CD4-positive, alpha-beta T cell (primary cell): ENCODE measurements around the gene AIFM3. TPM values are rescaled to one million over a fixed set of nuclear protein-coding genes. Genes with fewer than 3 reads are reported as not detected.

Experiments
- ATAC-seq: fragments of 200-7000 bp; cut with Tn5 transposase; one replicate; pipeline ENCODE4 v1.10.0; 2022; ENCODE audit warnings: mild to moderate bottlenecking; ENCODE audit not compliant: poor library complexity
- CTCF ChIA-PET: fragments of 350-600 bp; sonication (Branson Sonifier 250); formaldehyde crosslinking; loops from one replicate; lab custom pipeline; 2021; ENCODE audit warnings: antibody characterized with exemption, inconsistent platforms; lab: Charles Lee
- POLR2A ChIA-PET: fragments of 350-600 bp; sonication (Branson Sonifier 250); formaldehyde crosslinking; loops from one replicate; lab custom pipeline; 2021; ENCODE audit warnings: antibody characterized with exemption, inconsistent platforms; lab: Charles Lee
- DNase-seq, 14 experiments: peaks; one replicate each; pipeline ENCODE4 v3.0.0-alpha.2; 2013 to 2020; ENCODE audit warnings: mixed read lengths in 2 of 14
- H3K27ac ChIP-seq, 2 donors: one replicate each; pipeline versions ENCODE4 v1.5.1 to v1.7.0; 2013; ENCODE audit warnings: low read length in 2 of 2, low read depth in 1 of 2, mild to moderate bottlenecking in 1 of 2
- H3K27me3 ChIP-seq, 2 experiments: 1 replicate in 1 of 2; 2 replicates in 1 of 2; pipeline versions ENCODE4 v1.6.1 to v1.7.0; 2013; ENCODE audit warnings: low read length in 2 of 2, control low read depth in 1 of 2, mild to moderate bottlenecking in 1 of 2, moderate library complexity in 1 of 2; ENCODE audit not compliant: insufficient read depth in 2 of 2, control insufficient read depth in 1 of 2
- H3K36me3 ChIP-seq: one replicate; pipeline ENCODE4 v1.6.1; 2013; ENCODE audit warnings: low read length, control low read depth; ENCODE audit not compliant: insufficient read depth
- H3K4me1 ChIP-seq: one replicate; pipeline ENCODE4 v1.6.1; 2013; ENCODE audit warnings: low read length, control low read depth; ENCODE audit not compliant: insufficient read depth
- H3K4me3 ChIP-seq: one replicate; pipeline ENCODE4 v1.5.1; 2013; ENCODE audit warnings: mild to moderate bottlenecking, low read length, moderate library complexity
- H3K9me3 ChIP-seq, 2 experiments: 1 replicate in 1 of 2; 2 replicates in 1 of 2; pipeline versions ENCODE4 v1.6.1 to v1.7.0; 2013; ENCODE audit warnings: low read length in 2 of 2, mild to moderate bottlenecking in 2 of 2, control low read depth in 1 of 2, moderate library complexity in 1 of 2; ENCODE audit not compliant: control insufficient read depth in 1 of 2, insufficient read depth in 1 of 2
- H3K27ac Mint-ChIP-seq: one replicate; pipeline ENCODE4 v1.8.0; 2020; ENCODE audit warnings: mixed read lengths
- H3K27me3 Mint-ChIP-seq: one replicate; pipeline ENCODE4 v1.8.0; 2021; ENCODE audit warnings: mixed read lengths
- H3K36me3 Mint-ChIP-seq: one replicate; pipeline ENCODE4 v1.8.0; 2021; ENCODE audit warnings: low read depth, mixed read lengths
- H3K4me1 Mint-ChIP-seq: one replicate; pipeline ENCODE4 v1.8.0; 2021; ENCODE audit warnings: low read depth, mixed read lengths
- H3K4me3 Mint-ChIP-seq: one replicate; pipeline ENCODE4 v1.8.0; 2020; ENCODE audit warnings: mild to moderate bottlenecking, mixed read lengths
- H3K9me3 Mint-ChIP-seq: one replicate; pipeline ENCODE4 v1.8.0; 2020; ENCODE audit warnings: mixed read lengths
- CTCF ChIP-seq: fragments of 200-600 bp; IDR thresholded peaks from one replicate; pipeline ENCODE4 v1.8.0; 2022; ENCODE audit warnings: antibody characterized with exemption, mild to moderate bottlenecking
- intact Hi-C, 2 experiments: fragments of 100-400 bp; cut with DNase I in 1 of 2; cut with micrococcal nuclease in 1 of 2; formaldehyde crosslinking; loops; one replicate each; pipeline versions ENCODE4 v1.15.1 to v1.9.0; 2023 to 2025; cut with DNase I, micrococcal nuclease
- total RNA-seq, 174 experiments: library from RNA in 2 of 174; stranded (reverse) in 2 of 174; gene quantifications; one replicate each; pipeline ENCODE4 v1.2.3 and lab custom pipeline; 2021 to 2026

Gene AIFM3
- total RNA-seq, 2 experiments from 2014 or later = 0.34 to 0.41 TPM

GRCh38 chr22:20979243-20979809 lies 12.3 kb downstream of the AIFM3 start:
- Mint-ChIP-seq H3K27ac (peak overlapping the region; percentile 87), H3K4me1 (peaks cover 48% of the 10 kb centered on the region), H3K36me3 (peaks cover 10% of the 10 kb centered on the region), H3K27me3 (no peaks in the 10 kb centered on the region), H3K9me3 (no peaks in the 10 kb centered on the region), H3K4me3 (peak overlapping the region; percentile 97)
- peak; percentile 90 for ATAC-seq
- H3K4me1 ChIP-seq = peaks cover 46% of the 10 kb centered on the region
- no peaks in the 10 kb centered on the region for H3K27me3 ChIP-seq
- intact Hi-C loops = loop anchor here in 1 of 2 experiments (10.0 kb wide), 1 partner anchor 125 kb away; no protein-coding TSS in a partner anchor
- peaks cover 6 to 18% of the 10 kb centered on the region in 2 experiments for H3K9me3 ChIP-seq
- no peak overlapping the region for H3K27ac ChIP-seq
- TF ChIP-seq CTCF = no peak
- POLR2A ChIA-PET = interaction anchor here (4.6 kb wide), 1 partner anchor 20 kb away, joined by 25 read pairs; no protein-coding TSS in a partner anchor
- peaks cover 6% of the 10 kb centered on the region for H3K36me3 ChIP-seq
- H3K4me3 ChIP-seq = no peak overlapping the region
- DNase-seq = peak in 12 of 14 experiments; percentile 33 to 88 (median 60)
- CTCF ChIA-PET = no interaction called here

GRCh38 chr22:20979940-20980453 lies 12.9 kb downstream of the AIFM3 start:
- no peaks in the 10 kb centered on the region for H3K27me3 Mint-ChIP-seq
- DNase-seq (no peak), ATAC-seq (no peak)
- H3K4me3 Mint-ChIP-seq = peak overlapping the region; percentile 97
- peaks cover 11% of the 10 kb centered on the region for H3K36me3 ChIP-seq
- peaks cover 10% of the 10 kb centered on the region for H3K36me3 Mint-ChIP-seq
- H3K27me3 ChIP-seq = no peaks in the 10 kb centered on the region
- H3K27ac ChIP-seq = no peak overlapping the region
- no peak overlapping the region for H3K4me3 ChIP-seq
- CTCF ChIA-PET = no interaction called here
- peak overlapping the region; percentile 87 for H3K27ac Mint-ChIP-seq
- peaks cover 49% of the 10 kb centered on the region for H3K4me1 ChIP-seq
- POLR2A ChIA-PET = interaction anchor here (0.7 to 4.6 kb wide), 2 partner anchors 10 to 20 kb away, joined by 3 to 25 read pairs; no protein-coding TSS in a partner anchor
- H3K9me3 ChIP-seq = peaks cover 6 to 18% of the 10 kb centered on the region in 2 experiments
- H3K4me1 Mint-ChIP-seq = peaks cover 48% of the 10 kb centered on the region
- no peaks in the 10 kb centered on the region for H3K9me3 Mint-ChIP-seq
- intact Hi-C loops = loop anchor here (5.0 to 10.0 kb wide), 3 partner anchors 63 to 125 kb away; partner anchors contain the start of genes CRKL (in 1 of the 2), PI4KA (in 1 of the 2) and SNAP29 (in 1 of the 2)
- TF ChIP-seq CTCF = no peak

- Mint-ChIP-seq H3K36me3 (peaks cover 10% of the 10 kb centered on the region), H3K27ac (peak overlapping the region; percentile 87), H3K27me3 (no peaks in the 10 kb centered on the region), H3K9me3 (no peaks in the 10 kb centered on the region), H3K4me3 (peak overlapping the region; percentile 97), H3K4me1 (peaks cover 48% of the 10 kb centered on the region)
- no peak for DNase-seq
- no peak for ATAC-seq
- TF ChIP-seq CTCF = no peak
- H3K4me3 ChIP-seq = no peak overlapping the region
- peaks cover 6 to 18% of the 10 kb centered on the region in 2 experiments for H3K9me3 ChIP-seq
- ChIA-PET POLR2A (interaction anchor here (0.7 to 4.6 kb wide), 3 partner anchors 9 to 22 kb away, joined by 3 to 25 read pairs (median 16); partner anchors contain the start of gene THAP7), CTCF (no interaction called here)
- H3K36me3 ChIP-seq = peaks cover 14% of the 10 kb centered on the region
- no peaks in the 10 kb centered on the region for H3K27me3 ChIP-seq
- intact Hi-C loops = loop anchor here (5.0 to 10.0 kb wide), 2 partner anchors 63 to 126 kb away; partner anchors contain the start of genes CRKL (in 1 of the 2), PI4KA (in 1 of the 2) and SNAP29 (in 1 of the 2)
- no peak overlapping the region for H3K27ac ChIP-seq
- peaks cover 49% of the 10 kb centered on the region for H3K4me1 ChIP-seq
Measured at GRCh38 chr22:20980523-20980922, 13.5 kb downstream of the AIFM3 start.
